Muscle layer of duodenum (tissue), 2 donors: ENCODE measurements around the gene P2RX1.

Experiments used
- H3K27ac ChIP-seq: one replicate; pipeline ENCODE4 v1.7.0; 2013; ENCODE audit warnings: mild to moderate bottlenecking, low read length
- H3K27me3 ChIP-seq: one replicate; pipeline ENCODE4 v1.7.0; 2013; ENCODE audit warnings: low read depth, mild to moderate bottlenecking, control low read depth, low read length
- H3K36me3 ChIP-seq, 2 donors: one replicate each; pipeline ENCODE4 v1.7.0; 2013; ENCODE audit warnings: low read length in 2 of 2, control low read depth in 1 of 2, mild to moderate bottlenecking in 1 of 2; ENCODE audit not compliant: insufficient read depth in 2 of 2, control insufficient read depth in 1 of 2
- H3K4me1 ChIP-seq, 2 donors: one replicate each; pipeline ENCODE4 v1.7.0; 2013; ENCODE audit warnings: low read length in 2 of 2, mild to moderate bottlenecking in 2 of 2, control low read depth in 1 of 2, moderate library complexity in 1 of 2; ENCODE audit not compliant: insufficient read depth in 2 of 2, control insufficient read depth in 1 of 2
- H3K4me3 ChIP-seq, 2 donors: one replicate each; pipeline ENCODE4 v1.7.0; 2013; ENCODE audit warnings: low read length in 2 of 2, low read depth in 1 of 2, mild to moderate bottlenecking in 1 of 2
- H3K9me3 ChIP-seq, 2 donors: one replicate each; pipeline ENCODE4 v1.7.0; 2013; ENCODE audit warnings: low read length in 2 of 2, control low read depth in 1 of 2, mild to moderate bottlenecking in 1 of 2; ENCODE audit not compliant: control insufficient read depth in 1 of 2
- donor health status: healthy.

P2RX1 gene

GRCh38 chr17:3935140-3935542 is 18.9 kb upstream of the P2RX1 start:
- Histone ChIP-seq H3K4me1 (peaks cover 0 to 7% of the 10 kb centered on the region in 2 donors), H3K27ac (no peak overlapping the region), H3K4me3 (no peak overlapping the region), H3K9me3 (no peaks in the 10 kb centered on the region), H3K27me3 (no peaks in the 10 kb centered on the region), H3K36me3 (peaks cover 8 to 18% of the 10 kb centered on the region in 2 donors)

GRCh38 chr17:3929764-3930163 is 13.5 kb upstream of the P2RX1 start:
- H3K4me3 ChIP-seq: no peak overlapping the region
- H3K36me3 ChIP-seq: peaks cover 0 to 13% of the 10 kb centered on the region in 2 donors

GRCh38 chr17:3929181-3929580 is 12.9 kb upstream of the P2RX1 start:
- Histone ChIP-seq H3K27ac (no peak overlapping the region), H3K4me1 (peaks cover 0 to 12% of the 10 kb centered on the region in 2 donors), H3K9me3 (no peaks in the 10 kb centered on the region), H3K27me3 (no peaks in the 10 kb centered on the region), H3K36me3 (peaks cover 0 to 13% of the 10 kb centered on the region in 2 donors), H3K4me3 (no peak overlapping the region)

More at GRCh38 chr17:3929764-3930163, 13.5 kb upstream of the P2RX1 start:
- H3K9me3 ChIP-seq: no peaks in the 10 kb centered on the region
- peaks cover 0 to 6% of the 10 kb centered on the region in 2 donors for H3K4me1 ChIP-seq
- no peaks in the 10 kb centered on the region for H3K27me3 ChIP-seq
- H3K27ac ChIP-seq: no peak overlapping the region

GRCh38 chr17:3928406-3928805 is 12.1 kb upstream of the P2RX1 start:
- H3K9me3 ChIP-seq: no peaks in the 10 kb centered on the region
- H3K27ac ChIP-seq: no peak overlapping the region
- H3K36me3 ChIP-seq: peaks cover 0 to 13% of the 10 kb centered on the region in 2 donors
- H3K4me3 ChIP-seq: no peak overlapping the region
- no peaks in the 10 kb centered on the region for H3K27me3 ChIP-seq
- peaks cover 0 to 16% of the 10 kb centered on the region in 2 donors for H3K4me1 ChIP-seq

GRCh38 chr17:3927628-3928340 is 11.5 kb upstream of the P2RX1 start:
- Histone ChIP-seq H3K27ac (no peak overlapping the region), H3K36me3 (peaks cover 0 to 13% of the 10 kb centered on the region in 2 donors)

GRCh38 chr17:3926860-3927627 is 10.8 kb upstream of the P2RX1 start:
- no peak overlapping the region for H3K27ac ChIP-seq
- no peaks in the 10 kb centered on the region for H3K27me3 ChIP-seq

More at GRCh38 chr17:3927628-3928340, 11.5 kb upstream of the P2RX1 start:
- H3K4me1 ChIP-seq: peaks cover 0 to 16% of the 10 kb centered on the region in 2 donors
- no peaks in the 10 kb centered on the region for H3K27me3 ChIP-seq
- no peak overlapping the region for H3K4me3 ChIP-seq
- no peaks in the 10 kb centered on the region for H3K9me3 ChIP-seq

GRCh38 chr17:3925684-3926485 is 9.6 kb upstream of the P2RX1 start:
- no peaks in the 10 kb centered on the region for H3K9me3 ChIP-seq

More at GRCh38 chr17:3926860-3927627, 10.8 kb upstream of the P2RX1 start:
- Histone ChIP-seq H3K36me3 (peaks cover 0 to 13% of the 10 kb centered on the region in 2 donors), H3K9me3 (no peaks in the 10 kb centered on the region), H3K4me3 (no peak overlapping the region), H3K4me1 (peaks cover 0 to 16% of the 10 kb centered on the region in 2 donors)

GRCh38 chr17:3924512-3925350 is 8.5 kb upstream of the P2RX1 start:
- no peak overlapping the region for H3K4me3 ChIP-seq
- H3K9me3 ChIP-seq: no peaks in the 10 kb centered on the region
- H3K36me3 ChIP-seq: peaks cover 0 to 13% of the 10 kb centered on the region in 2 donors
- H3K27me3 ChIP-seq: no peaks in the 10 kb centered on the region
- H3K4me1 ChIP-seq: peaks cover 0 to 16% of the 10 kb centered on the region in 2 donors
- H3K27ac ChIP-seq: no peak overlapping the region

More at GRCh38 chr17:3925684-3926485, 9.6 kb upstream of the P2RX1 start:
- no peak overlapping the region for H3K27ac ChIP-seq
- H3K4me3 ChIP-seq: no peak overlapping the region
- H3K36me3 ChIP-seq: peaks cover 0 to 13% of the 10 kb centered on the region in 2 donors
- H3K4me1 ChIP-seq: peaks cover 0 to 16% of the 10 kb centered on the region in 2 donors
- H3K27me3 ChIP-seq: no peaks in the 10 kb centered on the region

- H3K27me3 ChIP-seq: no peaks in the 10 kb centered on the region
- H3K4me3 ChIP-seq: no peak overlapping the region
- H3K27ac ChIP-seq: no peak overlapping the region
- H3K36me3 ChIP-seq: peaks cover 0 to 7% of the 10 kb centered on the region in 2 donors
- H3K9me3 ChIP-seq: no peaks in the 10 kb centered on the region
- H3K4me1 ChIP-seq: peaks cover 0 to 20% of the 10 kb centered on the region in 2 donors
Observed at GRCh38 chr17:3923466-3924190, 7.4 kb upstream of the P2RX1 start.

GRCh38 chr17:3922765-3923164 is 6.5 kb upstream of the P2RX1 start:
- Histone ChIP-seq H3K36me3 (no peaks in the 10 kb centered on the region), H3K4me1 (peaks cover 0 to 20% of the 10 kb centered on the region in 2 donors), H3K27me3 (no peaks in the 10 kb centered on the region), H3K9me3 (no peaks in the 10 kb centered on the region), H3K27ac (no peak overlapping the region), H3K4me3 (no peak overlapping the region)
